G401 (cell line): ENCODE measurements around the gene MUC6. TPM values are rescaled to one million over a fixed set of nuclear protein-coding genes. Genes with fewer than 3 reads are reported as not detected.
"Not testable (repeated sequence)": the region's sequence is repeated elsewhere in the genome, so short reads cannot be mapped to it uniquely, and the experiment has no call there.

Source experiments
- DNase-seq: peaks from one replicate; pipeline ENCODE4 v3.0.0-alpha.2; 2015; ENCODE audit warnings: low spot score
- in situ Hi-C: cut with HindIII; loops from 2 replicates; pipeline ENCODE4 v1.10.0; 2016; ENCODE audit warnings: low sequenced_read_pairs, mixed read lengths
- total RNA-seq: library from RNA; depleted of rRNA; stranded (reverse); fragments of >200 nt; shearing (Covaris generic); gene quantifications from 2 replicates; pipeline ENCODE4 v1.2.3, GENCODE V29; 2014

MUC6 gene
- total RNA-seq, 1 experiment from 2014 or later: not detected

DNA sequence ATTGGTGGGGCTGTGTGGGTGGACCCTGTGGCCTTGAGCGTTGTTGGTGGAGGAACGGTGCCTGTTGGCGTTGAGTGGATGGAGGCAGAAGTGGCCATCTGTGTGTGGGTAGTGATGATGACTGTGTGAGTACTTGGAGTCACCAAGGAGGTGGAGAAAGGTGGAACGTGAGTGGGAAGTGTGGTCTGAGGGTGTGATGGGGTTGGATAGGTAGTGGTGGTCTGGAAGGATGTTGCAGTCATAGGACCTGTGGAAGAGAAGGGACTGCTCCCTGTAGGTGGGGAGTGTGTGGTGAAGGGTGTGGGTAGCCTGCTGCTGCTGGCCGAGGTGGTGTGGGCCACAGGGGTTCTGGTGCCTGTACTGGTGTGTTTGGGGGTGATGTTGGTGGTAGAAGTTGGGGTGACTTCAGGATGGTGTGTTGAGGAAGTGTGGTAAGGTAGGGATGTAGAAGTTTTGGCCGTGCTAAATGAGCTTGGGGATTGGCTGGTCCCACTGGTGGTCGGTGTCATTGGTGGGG lies 19.9 kb downstream of the MUC6 start:
- in situ Hi-C loops, DNase-seq: not testable (repeated sequence)

DNA sequence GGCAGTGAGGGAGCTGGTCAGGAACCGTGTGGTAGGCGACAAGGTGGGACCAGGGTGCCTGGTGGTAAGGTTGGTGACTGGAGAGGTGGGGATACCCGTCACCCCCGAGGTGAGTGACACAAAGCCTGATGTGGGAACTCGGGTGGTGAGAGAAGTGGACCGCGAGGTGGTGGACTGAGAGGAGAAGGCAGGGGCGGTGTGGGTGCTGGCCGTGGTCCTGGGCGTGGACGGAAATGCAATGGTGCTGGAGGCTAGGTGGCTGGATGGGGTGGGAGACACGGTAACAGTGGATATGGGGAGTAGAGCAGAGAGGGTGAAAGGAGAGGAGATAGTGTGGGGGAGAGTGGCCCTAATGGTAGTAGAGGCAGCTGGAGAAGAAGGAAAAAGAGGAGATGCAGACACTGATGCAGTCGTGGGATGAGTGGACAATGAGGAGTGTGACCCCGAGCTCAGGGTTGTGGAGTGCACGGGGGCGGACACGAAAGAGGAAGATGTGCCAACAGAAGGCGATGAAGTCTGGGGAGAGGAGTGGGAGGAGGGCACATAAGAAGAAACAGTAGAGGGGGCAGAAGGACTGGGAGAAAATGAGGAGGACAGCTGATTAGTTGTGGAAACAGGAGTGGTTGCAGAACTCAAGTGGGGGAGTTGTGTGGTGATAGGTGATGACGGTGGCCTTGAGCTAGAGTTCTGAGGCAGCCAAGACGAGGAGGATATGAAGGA lies 20.5 kb downstream of the MUC6 start:
- in situ Hi-C loops: no loop called here
- no peak for DNase-seq

DNA sequence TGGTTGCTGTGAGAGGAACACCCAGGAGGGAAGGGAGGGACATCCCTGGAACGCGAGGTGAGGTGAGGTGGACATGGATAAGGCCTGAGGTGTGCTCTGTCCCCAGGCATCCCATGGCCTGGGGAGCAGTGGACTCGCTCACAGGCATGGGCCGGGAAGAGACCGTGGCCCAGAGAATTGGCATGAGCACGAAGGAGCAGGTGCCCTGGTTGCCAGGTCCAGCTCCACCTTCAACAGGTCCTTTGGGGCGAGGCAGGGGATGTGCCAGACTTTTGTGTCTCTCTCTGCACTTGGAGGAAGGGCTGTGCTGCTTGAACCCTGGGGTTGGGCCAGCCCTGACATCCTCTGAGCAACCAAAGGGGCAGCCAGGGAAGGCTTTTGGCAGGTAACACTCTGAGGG lies 21.5 kb downstream of the MUC6 start:
- no peak for DNase-seq
- in situ Hi-C loops: no loop called here

DNA sequence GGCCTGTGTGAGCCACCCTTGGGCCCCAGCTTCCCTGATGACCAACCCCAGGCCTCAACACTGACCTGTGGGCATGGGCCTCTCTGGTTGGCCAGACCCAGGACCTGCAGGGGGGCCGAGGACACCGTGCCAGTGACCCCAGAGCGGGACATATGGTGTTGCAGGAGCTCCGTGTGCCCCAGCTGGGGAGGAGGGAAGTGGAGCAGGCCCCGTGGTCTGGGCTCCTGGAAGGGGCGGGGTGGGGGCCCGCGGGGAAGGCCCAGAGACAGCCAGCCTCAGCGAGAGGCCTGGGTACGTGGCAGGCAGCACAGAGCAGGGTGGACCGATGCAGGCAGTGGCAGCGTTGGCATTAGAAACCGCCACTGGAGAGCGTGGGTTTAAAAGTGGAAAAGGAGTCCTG lies 22.2 kb downstream of the MUC6 start:
- in situ Hi-C loops: no loop called here
- DNase-seq: peak; percentile 59

DNA sequence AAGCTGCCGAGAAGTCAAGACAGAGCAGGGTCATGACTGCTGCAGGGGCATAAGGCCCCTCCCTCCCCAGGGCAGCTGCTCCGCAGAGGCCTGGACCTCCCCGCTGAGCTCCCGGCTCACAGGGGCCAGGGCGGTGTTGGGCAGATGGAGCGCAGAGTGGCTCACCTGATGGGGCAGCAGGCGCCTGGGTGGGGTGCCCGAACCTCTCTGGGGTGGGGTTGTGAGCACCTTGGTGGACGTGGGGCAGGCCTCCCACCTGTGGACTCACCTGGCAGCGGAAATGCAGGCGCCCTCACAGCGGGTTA lies 22.9 kb downstream of the MUC6 start:
- DNase-seq: no peak
- in situ Hi-C loops: no loop called here

DNA sequence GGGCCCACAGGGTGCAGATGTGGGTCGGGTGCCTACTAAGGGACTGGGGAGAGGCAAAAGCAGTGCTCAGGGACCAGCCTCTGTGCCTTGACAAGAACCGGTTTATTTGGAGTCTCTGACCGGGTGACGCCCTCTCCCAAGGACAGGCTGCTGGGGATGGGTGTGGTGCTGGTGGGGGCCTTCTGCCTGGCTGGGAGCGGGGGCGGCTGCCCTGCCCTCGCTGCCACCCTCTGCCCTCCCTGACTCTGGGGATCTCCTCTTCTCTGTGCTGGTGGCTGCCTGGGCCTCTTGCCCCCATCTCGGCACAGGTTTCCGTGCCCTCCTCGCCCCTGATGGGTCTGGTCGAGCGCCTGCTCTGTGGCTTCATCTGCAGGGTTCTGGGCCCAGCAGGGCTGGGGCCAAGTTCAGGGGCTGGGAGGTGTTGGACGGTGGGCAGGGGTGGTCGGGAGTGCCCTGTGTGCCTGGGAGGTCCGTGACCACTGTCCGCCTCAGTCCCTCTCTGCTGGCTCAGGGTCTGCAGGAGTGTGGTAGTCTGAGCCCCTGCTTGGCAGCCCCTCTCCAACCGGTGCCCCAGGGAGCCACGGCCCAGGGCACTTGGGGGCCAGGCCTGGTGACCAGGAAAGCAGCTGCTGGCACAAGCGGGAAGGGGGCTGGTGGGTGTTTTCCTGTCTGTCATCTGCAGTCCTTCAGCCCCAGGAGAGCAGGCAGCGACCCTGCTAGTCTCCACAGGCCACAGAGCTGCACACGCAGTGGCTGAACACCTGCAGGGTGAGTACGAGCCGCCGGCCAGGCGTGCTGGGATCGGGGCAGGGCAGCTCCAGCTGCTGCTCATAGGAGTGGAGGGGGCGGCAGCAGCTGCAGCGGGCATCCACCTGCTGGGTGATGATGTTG lies 23.5 kb downstream of the MUC6 start:
- DNase-seq: no peak
- in situ Hi-C loops: no loop called here

DNA sequence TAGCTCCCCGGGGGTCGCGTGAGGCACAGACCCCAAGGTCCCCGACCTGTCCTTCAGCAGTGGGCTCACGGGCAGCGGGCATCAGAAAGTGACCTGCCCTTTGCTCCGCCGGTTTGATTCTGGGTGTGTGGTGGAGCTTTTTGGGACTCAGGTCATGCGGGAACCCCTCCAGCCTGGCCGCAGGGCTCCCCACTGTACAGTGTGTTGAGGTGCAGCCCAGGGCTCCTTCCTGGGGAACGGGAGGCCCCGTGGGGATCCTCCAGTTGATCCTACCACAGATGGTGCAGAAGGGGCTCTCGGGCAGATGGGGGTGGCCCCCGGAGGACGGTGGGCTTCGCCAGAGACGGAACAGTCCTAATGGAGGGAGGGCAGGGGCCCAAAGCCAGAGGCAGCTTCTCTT lies 24.2 kb downstream of the MUC6 start:
- DNase-seq: no peak

DNA sequence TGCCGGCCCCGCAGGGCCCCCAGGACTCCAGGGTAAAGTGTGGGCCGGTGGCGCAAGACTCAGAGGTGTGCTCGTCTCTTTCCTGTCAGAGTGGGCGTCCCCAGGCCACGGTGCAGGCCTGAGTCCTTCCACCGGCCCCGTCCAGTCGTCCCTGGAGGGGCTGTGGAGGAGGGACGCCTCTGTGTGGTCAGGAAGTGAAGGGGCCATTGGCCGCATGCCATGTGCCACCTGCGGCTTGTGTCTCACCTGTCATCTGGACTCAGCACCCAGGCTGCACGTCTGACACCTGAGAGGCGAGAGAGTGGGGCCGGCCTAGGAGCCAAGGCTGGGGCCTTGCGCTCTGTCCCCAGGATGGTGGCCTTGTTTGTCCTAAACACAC lies 25.2 kb downstream of the MUC6 start:
- in situ Hi-C loops: no loop called here
- no peak for DNase-seq

More for the DNA sequence above, 24.2 kb downstream of the MUC6 start:
- in situ Hi-C loops: no loop called here

DNA sequence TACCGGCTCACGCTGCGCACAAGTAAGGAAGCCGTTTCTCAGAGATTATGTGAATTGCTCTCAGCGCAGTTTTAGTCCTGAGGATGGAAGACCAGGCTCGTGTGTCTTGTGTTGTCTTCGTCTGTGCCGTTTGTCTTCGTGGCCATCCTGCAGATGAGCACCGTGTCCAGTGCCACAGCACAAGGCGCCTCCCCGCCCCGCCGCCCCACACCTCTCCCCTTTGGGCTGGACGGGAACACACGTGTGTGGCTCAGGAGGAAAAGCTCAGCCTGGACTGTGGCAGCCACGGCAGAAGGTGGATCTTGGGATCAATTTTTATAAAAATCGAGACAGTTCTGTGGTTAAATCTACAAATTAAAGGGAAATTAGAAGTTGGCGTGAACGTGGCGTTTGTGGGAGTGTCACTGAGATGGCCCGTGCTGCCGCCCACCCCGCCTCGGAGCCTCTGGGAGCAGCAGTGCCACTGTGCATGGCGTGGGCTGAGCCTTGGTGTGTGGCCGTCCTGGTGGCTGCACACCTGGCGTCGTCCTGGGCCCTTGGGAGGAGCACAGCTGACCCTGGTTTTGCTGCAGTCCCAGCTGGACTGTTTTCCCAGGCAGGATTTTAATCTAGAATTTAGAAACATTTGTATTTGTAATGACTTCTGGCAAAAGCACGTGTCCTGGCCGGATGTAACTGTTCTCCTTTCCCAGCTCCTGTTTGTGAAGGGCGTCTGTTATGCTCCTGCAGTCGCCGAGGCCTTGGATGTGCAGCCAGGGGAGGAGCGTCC lies 25.8 kb downstream of the MUC6 start:
- DNase-seq: no peak
- in situ Hi-C loops: no loop called here

DNA sequence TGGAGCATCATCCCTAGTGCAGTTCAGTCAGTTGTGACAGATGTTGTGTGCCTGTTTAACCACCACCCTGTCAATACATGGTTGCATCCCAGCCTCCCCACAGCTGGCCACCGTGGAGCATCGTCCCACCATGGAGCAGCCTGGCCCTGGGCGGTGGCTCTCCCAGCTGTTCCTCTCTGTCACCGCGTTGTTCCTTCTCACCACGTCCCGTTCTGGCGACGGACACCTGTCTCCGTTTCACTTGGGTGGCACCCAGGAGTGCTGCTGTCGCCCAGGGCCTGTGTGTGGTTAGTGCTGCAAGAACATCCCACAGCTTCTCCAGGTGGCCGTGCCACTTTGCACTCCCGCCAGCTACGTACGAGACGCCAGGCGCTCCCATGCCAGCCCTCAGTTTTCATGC lies 26.5 kb downstream of the MUC6 start:
- DNase-seq: no peak
- in situ Hi-C loops: no loop called here

DNA sequence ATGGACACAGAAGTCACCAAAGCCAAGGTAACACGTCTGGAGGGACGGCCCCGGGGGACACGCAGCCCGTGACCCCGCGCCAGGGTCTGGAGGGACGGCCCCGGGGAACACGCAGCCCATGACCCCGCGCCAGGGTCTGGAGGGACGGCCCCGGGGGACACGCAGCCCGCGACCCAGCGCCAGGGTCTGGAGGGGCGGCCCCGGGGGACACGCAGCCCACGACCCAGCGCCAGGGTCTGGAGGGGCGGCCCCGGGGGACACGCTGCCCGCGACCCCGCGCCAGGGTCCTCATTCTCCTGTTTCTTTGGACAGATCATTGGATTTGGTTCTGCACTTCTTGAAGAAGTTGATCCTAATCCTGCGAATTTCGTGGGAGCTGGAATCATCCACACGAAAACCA lies 27.1 kb downstream of the MUC6 start:
- no peak for DNase-seq
- in situ Hi-C loops: no loop called here

DNA sequence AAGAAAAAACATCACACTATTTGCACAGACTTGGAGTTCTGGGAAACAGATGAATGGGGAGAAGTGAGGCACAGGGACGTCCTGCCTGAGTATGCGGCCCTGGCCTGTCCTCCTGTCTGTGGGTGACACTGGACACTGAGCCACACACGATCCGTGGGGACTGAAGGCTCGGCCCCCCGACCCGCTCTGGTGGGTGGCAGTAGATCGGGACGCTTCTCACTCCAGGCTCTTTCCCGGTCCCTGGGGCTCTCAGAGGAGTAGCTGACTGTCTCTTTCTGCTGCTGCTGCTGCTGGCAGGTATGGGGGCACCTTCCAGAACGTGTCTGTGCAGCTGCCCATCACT lies 27.7 kb downstream of the MUC6 start:
- in situ Hi-C loops: no loop called here
- DNase-seq: no peak

DNA sequence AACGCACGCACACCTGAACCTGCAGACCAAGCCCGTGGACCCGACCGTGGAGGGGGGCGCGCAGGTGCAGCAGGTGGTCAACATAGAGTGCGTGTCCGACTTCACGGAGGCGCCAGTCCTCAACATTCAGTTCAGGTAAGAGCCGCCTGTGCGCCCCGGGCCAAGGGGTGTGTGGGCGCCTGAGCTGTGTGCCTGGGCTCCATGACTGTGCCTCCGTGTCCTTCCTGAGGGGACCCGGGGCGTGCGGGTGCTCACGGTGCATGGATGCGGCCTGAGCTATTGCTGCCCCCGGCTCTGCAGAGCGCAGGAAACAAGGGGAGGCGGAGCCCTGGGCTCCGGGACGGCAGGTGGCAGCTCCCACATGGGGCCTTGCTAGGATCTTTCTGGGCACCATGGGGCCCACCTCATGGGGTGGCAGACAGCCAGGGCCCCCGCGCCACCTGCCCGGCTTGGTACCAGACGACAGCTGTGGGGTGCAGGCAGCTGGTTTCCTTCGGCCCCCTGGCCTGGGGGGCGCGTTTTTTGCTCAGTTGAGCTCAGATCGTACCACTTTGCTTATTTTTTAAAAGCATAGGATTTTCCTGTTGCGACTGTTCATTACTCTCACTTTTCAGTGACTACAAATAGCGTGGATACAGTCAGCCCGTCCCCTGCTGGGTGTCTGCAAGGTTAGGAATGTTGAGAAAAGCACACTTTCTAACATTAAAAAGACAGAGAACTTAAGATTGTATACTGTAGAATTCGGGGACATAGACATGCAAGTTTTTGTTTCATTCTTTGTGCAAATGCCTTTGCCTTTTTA lies 28.3 kb downstream of the MUC6 start:
- DNase-seq: no peak
- in situ Hi-C loops: no loop called here

DNA sequence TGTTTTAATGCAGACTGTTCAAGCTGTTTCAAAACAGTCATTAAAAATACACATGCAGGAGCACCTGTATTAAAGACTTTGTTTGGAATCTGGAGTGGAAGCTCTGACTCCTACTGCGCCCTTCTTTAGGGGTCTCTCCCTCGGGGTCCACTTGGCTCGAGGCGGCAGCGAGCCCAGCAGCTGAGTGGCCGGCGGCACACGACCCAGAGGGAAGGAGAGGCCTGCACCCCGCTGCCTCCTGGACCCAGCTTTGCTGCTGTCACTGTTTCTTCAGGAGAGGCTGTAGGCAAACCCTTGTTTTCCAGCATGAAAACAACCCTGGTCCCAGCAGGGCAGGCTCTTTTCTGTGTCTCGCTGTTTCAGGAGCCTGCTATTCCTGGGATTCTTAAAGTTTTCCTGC lies 29.2 kb downstream of the MUC6 start:
- in situ Hi-C loops: no loop called here
- DNase-seq: no peak

DNA sequence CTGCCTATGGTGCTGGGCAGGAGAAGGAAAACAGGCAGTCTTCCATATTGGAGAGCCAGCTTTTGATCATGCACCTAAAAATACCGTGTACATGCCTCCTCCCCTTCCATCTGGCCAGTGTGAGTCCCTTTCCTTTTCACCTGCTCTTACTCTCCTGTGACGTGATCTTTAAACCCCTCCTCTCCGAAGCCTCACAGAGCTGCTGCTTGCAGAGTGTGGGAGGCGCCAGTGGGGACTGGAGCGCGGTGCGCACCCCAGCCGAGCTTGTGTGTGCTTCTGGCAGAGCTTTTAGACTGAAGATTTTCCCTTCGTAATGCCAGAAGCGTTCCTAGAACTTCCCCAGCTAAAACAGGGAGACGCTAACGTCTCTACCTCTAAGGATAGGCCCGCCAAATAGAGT lies 29.8 kb downstream of the MUC6 start:
- DNase-seq: peak; percentile 98
- in situ Hi-C loops: no loop called here

DNA sequence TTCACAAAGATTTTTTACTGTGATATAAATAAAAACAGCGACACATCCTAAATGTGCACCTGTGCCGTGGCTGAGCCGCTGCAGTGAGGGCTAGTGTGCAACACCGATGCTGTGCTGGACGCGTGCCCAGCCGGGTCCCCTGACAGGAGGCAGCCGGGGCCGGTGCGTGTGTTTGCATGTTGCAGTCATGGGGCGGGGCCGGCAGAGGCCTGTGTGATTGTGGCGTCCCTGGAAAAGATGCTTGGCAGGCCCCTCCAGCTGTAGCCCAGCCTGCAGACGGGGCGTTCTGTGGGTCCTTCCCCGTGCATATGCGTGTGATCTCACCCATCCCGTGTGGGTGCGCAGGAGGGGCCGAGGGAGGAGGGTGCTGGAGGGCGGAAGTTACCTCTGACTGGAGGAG lies 30.6 kb downstream of the MUC6 start:
- DNase-seq: no peak
- in situ Hi-C loops: no loop called here

DNA sequence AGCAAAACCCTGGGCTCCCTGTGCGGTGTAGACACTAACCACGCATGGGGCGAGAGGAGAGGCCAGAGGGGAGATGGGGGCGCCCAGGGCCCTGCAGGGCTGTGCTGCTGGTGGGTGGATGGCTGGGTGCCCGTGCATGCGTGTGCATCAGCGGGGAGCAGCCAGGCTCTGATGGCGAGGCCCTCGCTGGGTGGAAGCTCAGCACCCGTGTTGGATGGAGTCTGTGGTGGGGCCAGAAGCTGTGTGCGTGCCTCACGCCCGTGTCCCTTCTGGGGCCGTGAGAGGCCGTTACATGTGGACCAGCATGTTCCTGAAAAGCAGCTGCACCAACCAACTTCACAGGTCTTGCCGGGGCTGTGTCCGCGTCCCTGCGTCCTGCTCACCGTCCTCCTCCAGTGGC lies 33.4 kb downstream of the MUC6 start:
- no peak for DNase-seq
- in situ Hi-C loops: no loop called here

DNA sequence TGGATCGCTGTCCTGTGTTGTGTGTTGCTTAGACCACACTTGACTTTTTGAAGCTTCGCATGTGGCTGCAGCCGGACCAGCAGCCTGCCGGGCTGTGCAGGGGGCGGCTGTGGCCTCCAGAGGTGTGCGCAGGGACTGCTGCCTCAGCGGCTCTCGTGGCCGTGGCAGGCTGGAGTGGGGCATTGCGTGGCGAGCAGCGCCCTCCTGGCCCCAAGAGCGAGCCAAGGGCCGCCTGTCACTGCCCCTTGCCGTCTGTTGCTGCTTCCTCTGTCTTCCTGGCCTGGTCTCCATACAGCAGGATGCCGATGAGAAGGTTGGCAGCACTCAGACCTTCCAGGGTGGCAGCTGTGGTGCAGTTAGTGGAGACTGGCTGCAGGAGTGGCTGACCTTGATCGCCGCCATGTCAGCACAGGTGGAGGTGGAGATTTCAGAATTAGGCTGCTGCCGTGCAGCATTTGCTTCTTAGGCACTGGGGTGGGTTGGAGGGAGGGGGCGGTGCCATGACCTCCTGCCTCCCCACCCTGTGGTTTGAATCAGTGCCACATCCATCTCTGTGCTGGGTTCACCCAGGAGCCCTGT lies 34.0 kb downstream of the MUC6 start:
- in situ Hi-C loops: no loop called here

More for the DNA sequence above, 34.0 kb downstream of the MUC6 start:
- DNase-seq: peak; percentile 56
